Measurements from ENCODE around the gene SLX9. TPM values are rescaled to one million over a fixed set of nuclear protein-coding genes. Genes with fewer than 3 reads are reported as not detected.

SLX9 gene
- total RNA-seq, 1 donor from 2014 or later: 30.4 TPM

DNA sequence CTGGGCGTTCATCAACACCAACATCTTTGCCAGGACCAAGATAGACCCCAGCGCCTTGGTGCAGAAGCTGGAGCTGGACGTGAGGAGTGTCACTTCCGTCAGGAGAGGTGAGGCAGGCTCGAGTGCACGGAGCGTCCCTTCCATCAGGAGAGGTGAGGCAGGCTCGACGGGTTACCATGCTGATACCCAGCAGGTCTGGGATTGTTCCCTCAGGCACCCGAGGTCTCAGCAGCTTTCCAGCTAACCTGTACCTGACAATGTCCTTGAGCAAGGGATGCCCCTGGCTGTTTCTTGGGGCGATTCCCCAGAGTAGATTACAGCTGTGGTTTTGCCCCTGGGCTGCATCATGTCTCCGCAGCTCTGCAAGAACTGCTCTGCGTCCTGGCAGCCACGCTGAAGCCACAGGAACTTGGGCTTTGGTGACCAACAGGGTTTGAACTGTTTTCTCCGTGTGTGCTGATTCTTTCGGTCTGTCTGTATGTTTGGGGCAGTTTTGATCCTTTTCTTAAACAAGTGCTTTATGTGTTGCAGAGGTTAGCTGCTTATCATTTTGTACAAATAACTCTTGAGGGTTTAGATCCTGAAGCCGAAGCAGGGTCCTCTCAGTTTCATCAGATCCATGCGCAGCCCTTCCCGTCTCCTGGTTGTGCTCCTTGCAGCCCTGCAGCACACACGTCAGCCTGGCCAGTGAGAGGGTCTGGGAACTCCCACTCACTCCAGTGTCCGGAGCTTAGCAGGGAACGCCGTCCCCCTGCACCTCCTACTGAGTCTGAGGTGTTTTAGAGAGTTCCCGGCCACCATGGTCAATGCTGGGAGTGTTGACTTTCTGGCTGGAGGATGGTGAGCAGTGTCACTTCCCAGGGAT lies 4.1 kb downstream of the SLX9 start:
- H3K27ac Mint-ChIP-seq (ENCODE audit: unreplicated experiment): no peak overlapping the region
- TF ChIP-seq CTCF (IDR thresholded peaks at IDR 0.05): no peak
- no peaks in the 10 kb centered on the region for H3K9me3 Mint-ChIP-seq (ENCODE audit: unreplicated experiment)
- peaks cover 32% of the 10 kb centered on the region for H3K4me1 Mint-ChIP-seq (ENCODE audit: unreplicated experiment)
- no peak overlapping the region for H3K4me3 Mint-ChIP-seq (ENCODE audit: unreplicated experiment)
- no peaks in the 10 kb centered on the region for H3K27me3 Mint-ChIP-seq (ENCODE audit: unreplicated experiment)
- DNase-seq (ENCODE audit: extremely low spot score, unreplicated experiment): no peak
- H3K36me3 Mint-ChIP-seq (ENCODE audit: unreplicated experiment): peaks cover 13% of the 10 kb centered on the region

DNA sequence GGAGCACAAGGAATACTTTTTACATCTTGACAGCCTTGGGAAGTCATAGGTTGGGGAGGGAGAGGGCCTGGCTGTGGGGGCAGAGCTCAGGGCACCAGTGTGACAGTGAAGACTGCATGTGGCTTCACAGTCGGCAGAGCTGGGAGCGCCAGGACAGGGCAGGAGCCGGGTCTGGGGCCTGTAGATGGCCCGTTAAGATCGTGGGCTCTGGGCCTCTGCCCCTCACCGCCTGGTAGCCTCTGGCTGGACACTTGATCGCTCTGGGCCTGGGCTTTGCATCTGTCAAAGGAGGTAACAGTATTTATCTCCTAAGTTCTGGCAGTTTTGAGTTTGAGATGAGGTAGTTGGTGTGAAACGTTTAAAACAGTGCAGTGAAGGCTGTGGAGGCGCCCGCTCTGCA lies 4.8 kb downstream of the SLX9 start:
- Mint-ChIP-seq H3K4me1 (ENCODE audit: unreplicated experiment) (peaks cover 30% of the 10 kb centered on the region), H3K4me3 (ENCODE audit: unreplicated experiment) (no peak overlapping the region), H3K9me3 (ENCODE audit: unreplicated experiment) (no peaks in the 10 kb centered on the region), H3K27me3 (ENCODE audit: unreplicated experiment) (no peaks in the 10 kb centered on the region), H3K27ac (ENCODE audit: unreplicated experiment) (no peak overlapping the region), H3K36me3 (ENCODE audit: unreplicated experiment) (peaks cover 13% of the 10 kb centered on the region)
- DNase-seq (ENCODE audit: extremely low spot score, unreplicated experiment): no peak
- TF ChIP-seq CTCF (IDR thresholded peaks at IDR 0.05): no peak

DNA sequence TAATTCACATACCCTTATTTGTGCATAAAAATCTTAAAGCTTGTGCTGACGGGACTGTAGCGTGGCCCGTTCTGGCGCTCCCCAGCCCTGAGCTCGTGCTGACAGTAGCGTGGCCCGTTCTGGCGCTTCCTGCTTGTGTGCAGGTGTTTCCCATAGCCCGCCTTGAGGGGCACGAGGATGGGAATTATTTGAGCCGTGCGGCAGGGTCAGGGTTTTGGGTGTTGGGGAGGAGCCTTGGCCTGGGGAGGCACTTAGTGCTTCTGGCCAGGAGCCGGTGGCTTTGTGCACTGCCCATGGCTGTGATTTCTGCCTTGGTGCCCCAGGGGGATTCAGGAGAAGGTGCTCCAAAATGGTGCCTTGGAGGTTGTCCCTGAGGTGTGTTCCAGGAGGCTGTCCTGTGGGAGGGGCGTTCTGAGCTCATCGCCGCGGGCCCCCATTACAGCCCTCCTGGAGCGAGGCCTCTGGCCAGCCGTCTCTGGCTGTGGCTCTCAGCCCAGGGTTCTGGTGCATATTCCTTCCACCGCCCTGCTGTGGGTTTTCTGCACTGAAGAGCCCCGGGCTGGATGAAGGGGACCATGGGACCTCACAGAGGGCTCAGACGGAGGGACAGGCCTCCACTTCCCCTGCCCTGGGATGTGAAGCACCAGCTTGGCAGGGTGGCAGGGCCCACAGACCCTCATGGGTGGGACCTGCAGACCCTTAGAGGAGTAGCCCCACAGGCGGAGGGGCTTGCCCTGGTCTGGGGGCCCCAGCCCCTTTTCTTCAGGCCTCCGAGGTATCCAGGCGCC lies 6.6 kb downstream of the SLX9 start:
- no peak for TF ChIP-seq CTCF (IDR thresholded peaks at IDR 0.05)
- Mint-ChIP-seq H3K4me3 (ENCODE audit: unreplicated experiment) (no peak overlapping the region), H3K4me1 (ENCODE audit: unreplicated experiment) (peaks cover 28% of the 10 kb centered on the region), H3K27ac (ENCODE audit: unreplicated experiment) (no peak overlapping the region), H3K9me3 (ENCODE audit: unreplicated experiment) (no peaks in the 10 kb centered on the region), H3K27me3 (ENCODE audit: unreplicated experiment) (no peaks in the 10 kb centered on the region), H3K36me3 (ENCODE audit: unreplicated experiment) (peaks cover 13% of the 10 kb centered on the region)
- no peak for DNase-seq (ENCODE audit: extremely low spot score, unreplicated experiment)

DNA sequence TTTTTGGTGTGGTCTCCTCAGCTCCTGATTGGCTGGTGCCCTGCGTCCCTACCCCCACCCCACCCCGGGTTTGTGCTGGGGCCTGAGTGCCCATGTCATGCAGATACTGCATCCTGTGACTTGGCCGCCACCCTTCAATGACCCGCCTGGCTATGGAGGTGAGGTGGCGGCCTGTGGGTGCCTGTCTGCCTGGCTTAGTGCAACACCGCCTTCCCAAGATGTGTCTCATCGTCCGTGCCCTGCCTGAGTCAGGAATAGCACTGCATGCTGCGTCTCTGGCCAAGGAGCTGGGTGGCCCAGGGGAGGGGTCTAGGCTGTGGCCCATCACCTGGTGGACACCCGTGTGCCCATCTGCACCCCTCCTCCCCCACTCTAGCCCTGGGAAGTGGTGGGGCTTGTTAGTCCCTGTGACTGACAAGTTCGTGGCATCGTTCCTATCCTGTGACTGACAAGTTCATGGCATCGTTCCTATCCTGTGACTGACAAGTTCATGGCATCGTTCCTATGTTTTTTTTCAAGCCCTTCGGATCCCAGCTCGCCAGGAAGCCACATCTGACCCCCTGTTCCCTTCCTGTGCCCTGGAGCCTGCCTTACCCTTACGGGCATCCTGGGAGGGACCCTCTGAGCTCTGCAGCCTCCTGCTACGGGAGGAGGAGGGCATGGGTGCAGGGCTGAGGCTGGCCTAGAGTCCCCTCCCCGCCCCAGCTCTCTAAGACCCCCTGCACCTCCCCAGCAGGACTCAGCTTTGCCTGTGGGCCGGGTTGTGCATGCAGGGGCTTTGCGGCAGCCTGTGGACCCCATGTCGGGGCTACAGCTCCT lies 7.5 kb downstream of the SLX9 start:
- H3K4me1 Mint-ChIP-seq (ENCODE audit: unreplicated experiment): peaks cover 21% of the 10 kb centered on the region
- no peak for TF ChIP-seq CTCF (IDR thresholded peaks at IDR 0.05)
- H3K4me3 Mint-ChIP-seq (ENCODE audit: unreplicated experiment): no peak overlapping the region
- no peaks in the 10 kb centered on the region for H3K27me3 Mint-ChIP-seq (ENCODE audit: unreplicated experiment)
- H3K27ac Mint-ChIP-seq (ENCODE audit: unreplicated experiment): no peak overlapping the region
- no peak for DNase-seq (ENCODE audit: extremely low spot score, unreplicated experiment)
- H3K36me3 Mint-ChIP-seq (ENCODE audit: unreplicated experiment): peaks cover 13% of the 10 kb centered on the region
- no peaks in the 10 kb centered on the region for H3K9me3 Mint-ChIP-seq (ENCODE audit: unreplicated experiment)
